Peyer's patch (tissue), 4 donors: Measurements from ENCODE around the gene INTS4. TPM values are rescaled to one million over a fixed set of nuclear protein-coding genes. Genes with fewer than 3 reads are reported as not detected.

ENCODE experiments used
- DNase-seq, 3 donors: peaks; one replicate each; pipeline ENCODE4 v3.0.0-alpha.2; 2017 to 2019
- H3K27ac ChIP-seq, 4 donors: fragments of 200-600 bp; sonication (generic); one replicate each; pipeline ENCODE4 v1.5.1; 2016 to 2019
- H3K27me3 ChIP-seq, 2 donors: fragments of 200-600 bp; sonication (generic); one replicate each; pipeline ENCODE4 v1.5.1; 2019
- H3K36me3 ChIP-seq, 3 donors: fragments of 200-600 bp; sonication (generic); one replicate each; pipeline ENCODE4 v1.5.1; 2016 to 2019
- H3K4me1 ChIP-seq, 4 donors: fragments of 200-600 bp; sonication (generic); one replicate each; pipeline ENCODE4 v1.5.1; 2016 to 2019
- H3K4me3 ChIP-seq, 4 donors: fragments of 200-600 bp; sonication (generic); 1 replicate in 3 of 4; 2 replicates in 1 of 4; pipeline ENCODE4 v1.5.1; 2016 to 2019; ENCODE audit warnings: mild to moderate bottlenecking in 1 of 4
- H3K9me3 ChIP-seq, 4 donors: fragments of 200-600 bp; sonication (generic); one replicate each; pipeline ENCODE4 v1.5.1; 2016 to 2019; ENCODE audit warnings: mild to moderate bottlenecking in 1 of 4
- CTCF ChIP-seq, 6 experiments: fragments of 450-650 bp in 4 of 6; fragments of 200-600 bp in 2 of 6; sonication (generic) in 1 of 6; IDR thresholded peaks; one replicate each; pipeline ENCODE4 v1.5.1; 2017 to 2019; ENCODE audit warnings: antibody characterized with exemption in 6 of 6, mild to moderate bottlenecking in 3 of 6, moderate library complexity in 1 of 6
- POLR2A ChIP-seq, 2 donors: fragments of 450-650 bp; IDR thresholded peaks; one replicate each; pipeline ENCODE4 v1.5.1; 2017; ENCODE audit warnings: antibody characterized with exemption in 2 of 2, mild to moderate bottlenecking in 2 of 2, moderate library complexity in 2 of 2
- small RNA-seq, 2 donors: library from RNA; depleted of rRNA; stranded (forward); fragments of <200 nt; gene quantifications; one replicate each; pipeline ENCODE3, GENCODE V24; 2016
- total RNA-seq, 4 donors: library from RNA; depleted of rRNA; stranded (reverse); fragments of >200 nt; gene quantifications; one replicate each; pipeline ENCODE4 v1.1.0, GENCODE V29; 2016

Gene INTS4
- total RNA-seq, 4 donors from 2014 or later: 38.9 to 68.5 (median 57.5) TPM

GRCh38 chr11:77833302-77833701, 161.2 kb downstream of the INTS4 start:
- no peak for DNase-seq
- Histone ChIP-seq H3K9me3 (no peaks in the 10 kb centered on the region), H3K27me3 (no peaks in the 10 kb centered on the region), H3K4me3 (no peak overlapping the region), H3K36me3 (no peaks in the 10 kb centered on the region), H3K27ac (no peak overlapping the region), H3K4me1 (no peaks in the 10 kb centered on the region)
- TF ChIP-seq CTCF (IDR thresholded peaks at IDR 0.05) (no peak), POLR2A (IDR thresholded peaks at IDR 0.05) (no peak)

GRCh38 chr11:77828926-77829325, 165.5 kb downstream of the INTS4 start:
- Histone ChIP-seq H3K27me3 (no peaks in the 10 kb centered on the region), H3K36me3 (no peaks in the 10 kb centered on the region), H3K27ac (no peak overlapping the region), H3K4me1 (peaks cover 0 to 2% (median 0%) of the 10 kb centered on the region in 4 donors), H3K9me3 (no peaks in the 10 kb centered on the region), H3K4me3 (no peak overlapping the region)
- DNase-seq: no peak
- no peak for TF ChIP-seq POLR2A (IDR thresholded peaks at IDR 0.05)
- no peak for TF ChIP-seq CTCF (IDR thresholded peaks at IDR 0.05)

Small RNAs within 50 kb of the gene (small RNA-seq; reads per million reads assigned to genes)
- 0 reads per million in 2 donors for gene AP002812.4

Other genes with a start within 250 kb of the INTS4 start
- 100 to 1,000 TPM in 1 of 4 donors, 10 to 100 TPM in 3; 38.4 to 129 (median 70.5) TPM for gene RSF1, start 173.9 kb downstream of the INTS4 start, total RNA-seq
- gene AAMDC, start 173.5 kb downstream of the INTS4 start, total RNA-seq: 10 to 100 TPM in 2 of 4 donors, 1 to 10 TPM in 1, not detected in 1; 9.0 to 16.6 (median 14.8) TPM
- 1 to 10 TPM; 3.3 to 7.1 (median 5.9) TPM for gene KCTD14, start 28.6 kb upstream of the INTS4 start, total RNA-seq
- 1 to 10 TPM in 1 of 4 donors, not detected in 3; 4.1 TPM for gene THRSP, start 69.2 kb upstream of the INTS4 start, total RNA-seq
- gene NDUFC2, start 85.2 kb upstream of the INTS4 start, total RNA-seq: 100 to 1,000 TPM in 3 of 4 donors, 10 to 100 TPM in 1; 47.0 to 159 (median 117) TPM
- 10 to 100 TPM; 12.7 to 83.3 (median 21.4) TPM for gene ALG8, start 145.0 kb upstream of the INTS4 start, total RNA-seq
- 10 to 100 TPM in 3 of 4 donors, 1 to 10 TPM in 1; 8.7 to 25.2 (median 16.9) TPM for gene KCTD21, start 194.0 kb upstream of the INTS4 start, total RNA-seq
- 10 to 100 TPM in 3 of 4 donors, 1 to 10 TPM in 1; 6.6 to 30.6 (median 13.3) TPM for gene USP35, start 194.3 kb upstream of the INTS4 start, total RNA-seq